GM21367 (cell line): ENCODE data around the gene MAGEA2.
"Not testable (repeated sequence)": the region's sequence is repeated elsewhere in the genome, so short reads cannot be mapped to it uniquely, and the experiment has no call there.

ENCODE experiments used
- ATAC-seq: cut with Tn5 transposase; IDR thresholded peaks from one replicate; pipeline ENCODE4 v1.9.1; 2021; ENCODE audit not compliant: unreplicated experiment

Gene MAGEA2

GRCh38 chrX:152713195-152713594 lies 40.4 kb downstream of the MAGEA2 start:
- not testable (repeated sequence) for ATAC-seq

DNA sequence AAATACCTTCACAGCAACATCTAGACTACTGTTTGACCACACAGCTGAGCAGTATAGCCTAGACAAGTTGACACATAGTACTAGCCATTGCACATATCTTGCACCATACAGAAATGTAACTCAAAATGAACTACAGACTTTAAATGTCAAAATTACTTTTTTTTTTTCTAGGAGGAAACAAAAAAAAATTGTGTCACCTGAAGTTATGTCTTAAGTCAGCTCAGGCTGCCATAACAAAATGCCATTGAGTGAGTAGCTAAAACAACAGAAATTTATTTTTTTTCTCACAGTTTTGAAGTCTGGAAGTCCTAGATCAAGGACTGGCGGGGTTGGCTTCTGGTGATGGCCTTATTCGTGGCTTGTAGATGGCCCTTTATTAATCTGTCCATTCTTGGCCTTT lies 44.5 kb downstream of the MAGEA2 start, which contains the start of gene CSAG2:
CSAG2 (minus strand) TSS at position 101 of the 400 bp plus-strand sequence. CDS start 161 bp downstream, outside the sequence.
- ATAC-seq, result not testable (repeated sequence)

GRCh38 chrX:152706500-152706899 lies 47.1 kb downstream of the MAGEA2 start:
- not testable (repeated sequence) for ATAC-seq

- not testable (repeated sequence) for ATAC-seq
These were observed 53.3 kb downstream of the MAGEA2 start for GRCh38 chrX:152700390-152700789.
